SH-SY5Y (cell line): Measurements from ENCODE around the gene PLEKHB1.

ENCODE experiments used
- GATA2 ChIP-seq: IDR thresholded peaks from 2 replicates; pipeline ENCODE4 v1.6.1; 2011; ENCODE audit warnings: mild to moderate bottlenecking, low read depth, low read length
- GATA3 ChIP-seq: IDR thresholded peaks from 2 replicates; pipeline ENCODE4 v1.6.1; 2011; ENCODE audit warnings: low read depth, mild to moderate bottlenecking, low read length, moderate library complexity

GRCh38 chr11:73652046-73652730, 5.8 kb downstream of the PLEKHB1 start:
- no peak for TF ChIP-seq GATA2
- no peak for TF ChIP-seq GATA3
